Left kidney (tissue), 2 donors: Measurements from ENCODE around the gene NXF1. TPM values are rescaled to one million over a fixed set of nuclear protein-coding genes. Genes with fewer than 3 reads are reported as not detected.
"Not testable (repeated sequence)": the region's sequence is repeated elsewhere in the genome, so short reads cannot be mapped to it uniquely, and the experiment has no call there.

Source experiments
- DNase-seq: peaks from one replicate; pipeline ENCODE4 v3.0.0-alpha.2; 2013
- polyA plus RNA-seq: library from polyadenylated mRNA; unstranded; fragments of 120-200 nt; gene quantifications from one replicate; pipeline ENCODE4 v1.2.1, GENCODE V29; 2013; ENCODE audit not compliant: insufficient read length

The NXF1 gene
- polyA plus RNA-seq, 1 donor, result 136 TPM

GRCh38 chr11:62835336-62835735, 30.1 kb upstream of the NXF1 start:
- no peak for DNase-seq

- no peak for DNase-seq
Observed at GRCh38 chr11:62832336-62833234, 27.3 kb upstream of the NXF1 start, which contains the start of gene TEX54. TEX54 (minus strand) TSS chr11:62832841.

GRCh38 chr11:62831520-62832335, 26.5 kb upstream of the NXF1 start, which contains the start of gene STX5:
STX5 (minus strand) TSS chr11:62832051; CDS start chr11:62831243, 808 bp downstream.
- DNase-seq, result peak; percentile 99

GRCh38 chr11:62830904-62831519, 25.8 kb upstream of the NXF1 start:
- peak; percentile 78 for DNase-seq

- not testable (repeated sequence) for DNase-seq
Observed at GRCh38 chr11:62828130-62828529, 22.9 kb upstream of the NXF1 start.

GRCh38 chr11:62823677-62824076, 18.4 kb upstream of the NXF1 start:
- DNase-seq, result no peak

GRCh38 chr11:62817129-62817528, 11.9 kb upstream of the NXF1 start:
- no peak for DNase-seq

- no peak for DNase-seq
Observed at GRCh38 chr11:62816557-62816956, 11.3 kb upstream of the NXF1 start.

GRCh38 chr11:62811659-62812058, 6.4 kb upstream of the NXF1 start:
- DNase-seq, result no peak

- DNase-seq, result no peak
Observed at GRCh38 chr11:62810748-62811147, 5.5 kb upstream of the NXF1 start.

GRCh38 chr11:62806611-62807121, 1.4 kb upstream of the NXF1 start:
- DNase-seq, result no peak

- no peak for DNase-seq
Observed at GRCh38 chr11:62805961-62806441, 761 bp upstream of the NXF1 start.

- peak; percentile 51 for DNase-seq
Observed at GRCh38 chr11:62804310-62805075, 747 bp downstream of the NXF1 start.

- no peak for DNase-seq
Observed at GRCh38 chr11:62801071-62801470, 4.2 kb downstream of the NXF1 start.

- no peak for DNase-seq
Observed at GRCh38 chr11:62799486-62799885, 5.8 kb downstream of the NXF1 start.

- no peak for DNase-seq
Observed at GRCh38 chr11:62796281-62796680, 9.0 kb downstream of the NXF1 start.

GRCh38 chr11:62794201-62794775, 11.0 kb downstream of the NXF1 start:
- DNase-seq, result no peak

GRCh38 chr11:62792202-62792575, 13.1 kb downstream of the NXF1 start:
- no peak for DNase-seq

GRCh38 chr11:62791501-62792201, 13.6 kb downstream of the NXF1 start, which contains the start of gene TMEM223:
TMEM223 (minus strand) TSS chr11:62792006; CDS start chr11:62791994, 12 bp downstream.
- peak; percentile 84 for DNase-seq

GRCh38 chr11:62789576-62789975, 15.7 kb downstream of the NXF1 start:
- DNase-seq, result no peak
